ENCODE results near the gene CIRBP. TPM values are rescaled to one million over a fixed set of nuclear protein-coding genes. Genes with fewer than 3 reads are reported as not detected.
A peak's percentile ranks its signal among the peaks of the same experiment; 100 is the strongest.

CIRBP gene
- total RNA-seq, 1 experiment from 2014 or later = 263 TPM

DNA sequence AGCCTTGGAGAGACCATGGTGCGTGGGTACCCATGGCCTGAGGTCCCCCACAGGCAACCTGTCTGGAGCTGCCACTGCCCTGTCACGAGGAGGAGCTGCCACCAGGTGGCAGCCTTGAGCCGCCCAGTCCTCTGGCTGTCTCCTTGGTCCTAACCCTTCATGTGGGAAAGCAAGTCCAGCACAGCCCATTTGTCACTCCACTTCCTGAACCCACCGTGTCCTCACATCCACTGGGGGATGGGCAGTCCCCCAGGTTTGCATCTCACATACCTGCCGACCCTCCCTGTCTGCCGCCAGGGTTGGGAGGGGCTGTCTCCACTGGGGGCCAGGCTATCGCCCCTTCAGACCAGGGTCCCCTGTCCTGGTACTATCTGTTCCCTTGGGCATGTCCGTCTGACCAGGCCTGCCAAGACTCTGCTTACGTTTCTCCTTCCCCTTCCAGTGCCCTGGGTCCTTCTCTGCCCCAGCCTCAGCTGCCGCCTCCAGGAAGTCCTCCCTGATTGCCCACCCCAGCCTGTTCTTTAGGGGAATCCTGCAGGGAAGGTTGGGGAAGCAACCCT, 10.7 kb downstream of the CIRBP start:
- no CpG with 5 or more reads among the region's 10 CpGs for WGBS (ENCODE audit: extremely low coverage, insufficient read length, low lambda C conversion rate)
- Histone ChIP-seq H3K9ac (ENCODE audit: extremely low read depth, insufficient read length, low read length) (no peak overlapping the region), H3K79me1 (ENCODE audit: insufficient read depth, low read depth, low read length, poor library complexity, severe bottlenecking) (no peaks in the 10 kb centered on the region), H4K20me1 (ENCODE audit: control insufficient read depth, insufficient read depth, insufficient read length) (no peaks in the 10 kb centered on the region), H3K4ac (ENCODE audit: low read depth, low read length) (no peak overlapping the region), H3K27ac (ENCODE audit: insufficient read length, low read depth, low read length) (no peak overlapping the region), H3K79me2 (ENCODE audit: insufficient read depth, low read length) (no peaks in the 10 kb centered on the region), H4K91ac (ENCODE audit: insufficient read length, low read depth, low read length) (no peak overlapping the region), H2BK12ac (ENCODE audit: insufficient read length, low read depth, low read length) (no peak overlapping the region), H3K27me3 (ENCODE audit: insufficient read depth, low read length) (no peaks in the 10 kb centered on the region), H4K5ac (ENCODE audit: insufficient read length, low read depth, low read length) (no peak overlapping the region), H2AFZ (ENCODE audit: low read length) (no peak overlapping the region), H3K14ac (ENCODE audit: insufficient read depth, low read length) (no peak overlapping the region), H2BK15ac (ENCODE audit: low read depth, low read length) (no peak overlapping the region), H3K9me3 (ENCODE audit: control insufficient read depth, low read depth, low read length) (no peaks in the 10 kb centered on the region), H3K56ac (ENCODE audit: insufficient read length, low read depth, low read length) (no peak overlapping the region), H3T11ph (ENCODE audit: low read length) (no peak overlapping the region), H3K18ac (ENCODE audit: insufficient read length, low read depth, low read length) (no peak overlapping the region), H3K23me2 (ENCODE audit: insufficient read length, low read depth, low read length, poor library complexity, severe bottlenecking) (peaks cover 8% of the 10 kb centered on the region), H2BK5ac (ENCODE audit: insufficient read length, low read length) (no peak overlapping the region), H2AK5ac (ENCODE audit: insufficient read length, low read length) (no peak overlapping the region), H2BK20ac (ENCODE audit: low read depth, low read length, poor library complexity, severe bottlenecking) (no peak overlapping the region), H3K23ac (ENCODE audit: insufficient read length, low read depth, low read length) (no peak overlapping the region), H4K8ac (replicated peaks; ENCODE audit: insufficient read length, low read depth, low read length) (no peak overlapping the region), H3K4me2 (ENCODE audit: insufficient read depth, insufficient read length, low read length) (no peak overlapping the region), H2BK120ac (ENCODE audit: low read depth, low read length, poor library complexity, severe bottlenecking) (no peak overlapping the region), H3K4me1 (ENCODE audit: insufficient read depth, low read length) (no peaks in the 10 kb centered on the region)
- Mint-ChIP-seq H3K9me3 (no peaks in the 10 kb centered on the region), H3K4me3 (peak overlapping the region in 1 of 2 experiments; percentile 68; a peak in 2 of 5 replicates), H3K4me1 (peaks cover 15 to 20% of the 10 kb centered on the region in 2 experiments), H3K27me3 (ENCODE audit: low read depth) (peaks cover 10% of the 10 kb centered on the region), H3K36me3 (ENCODE audit: insufficient read depth in 1 of 3, low read depth in 3 of 3) (peaks cover 0 to 34% (median 13%) of the 10 kb centered on the region in 3 experiments; a peak in 5 of 7 replicates), H3K27ac (peak overlapping the region in 1 of 3 experiments; percentile 83; a peak in 2 of 7 replicates)
- TF ChIP-seq, protein P1, sequence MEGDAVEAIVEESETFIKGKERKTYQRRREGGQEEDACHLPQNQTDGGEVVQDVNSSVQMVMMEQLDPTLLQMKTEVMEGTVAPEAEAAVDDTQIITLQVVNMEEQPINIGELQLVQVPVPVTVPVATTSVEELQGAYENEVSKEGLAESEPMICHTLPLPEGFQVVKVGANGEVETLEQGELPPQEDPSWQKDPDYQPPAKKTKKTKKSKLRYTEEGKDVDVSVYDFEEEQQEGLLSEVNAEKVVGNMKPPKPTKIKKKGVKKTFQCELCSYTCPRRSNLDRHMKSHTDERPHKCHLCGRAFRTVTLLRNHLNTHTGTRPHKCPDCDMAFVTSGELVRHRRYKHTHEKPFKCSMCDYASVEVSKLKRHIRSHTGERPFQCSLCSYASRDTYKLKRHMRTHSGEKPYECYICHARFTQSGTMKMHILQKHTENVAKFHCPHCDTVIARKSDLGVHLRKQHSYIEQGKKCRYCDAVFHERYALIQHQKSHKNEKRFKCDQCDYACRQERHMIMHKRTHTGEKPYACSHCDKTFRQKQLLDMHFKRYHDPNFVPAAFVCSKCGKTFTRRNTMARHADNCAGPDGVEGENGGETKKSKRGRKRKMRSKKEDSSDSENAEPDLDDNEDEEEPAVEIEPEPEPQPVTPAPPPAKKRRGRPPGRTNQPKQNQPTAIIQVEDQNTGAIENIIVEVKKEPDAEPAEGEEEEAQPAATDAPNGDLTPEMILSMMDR (conservative IDR thresholded peaks at IDR 0.05) = peak; percentile 97
- peak; percentile 89 for DNase-seq
